Keratinocyte (primary cell): Measurements from ENCODE around the gene AGAP1. TPM values are rescaled to one million over a fixed set of nuclear protein-coding genes. Genes with fewer than 3 reads are reported as not detected.

Experiments
- DNase-seq: peaks from one replicate; pipeline ENCODE4 v3.0.0-alpha.2; 2011; ENCODE audit warnings: low read depth, missing footprints, low spot score
- FAIRE-seq: peaks from 2 replicates; lab custom pipeline; 2011; peaks lifted over from hg19 to GRCh38; lab: Jason Lieb, UNC
- H2AFZ ChIP-seq: 2 replicates; pipeline ENCODE4 v1.6.0; 2012; ENCODE audit warnings: low read length, control low read depth, inconsistent platforms; ENCODE audit not compliant: control insufficient read depth
- H3K27ac ChIP-seq: 2 replicates; pipeline ENCODE4 v1.5.1; 2011; ENCODE audit warnings: low read length; ENCODE audit not compliant: control insufficient read depth, insufficient read depth
- H3K27me3 ChIP-seq: 3 replicates; pipeline ENCODE4 v1.6.0; 2011; ENCODE audit warnings: low read length; ENCODE audit not compliant: control insufficient read depth, insufficient read depth; ENCODE audit errors: extremely low read depth
- H3K36me3 ChIP-seq, 2 experiments: 2 replicates in 1 of 2; 3 replicates in 1 of 2; pipeline ENCODE4 v1.5.1; 2011; ENCODE audit warnings: low read length in 2 of 2, mild to moderate bottlenecking in 1 of 2; ENCODE audit not compliant: control insufficient read depth in 2 of 2, insufficient read depth in 2 of 2; ENCODE audit errors: extremely low read depth in 1 of 2
- H3K4me1 ChIP-seq: 3 replicates; pipeline ENCODE4 v1.5.1; 2011; ENCODE audit warnings: low read length; ENCODE audit not compliant: control insufficient read depth, insufficient read depth; ENCODE audit errors: extremely low read depth
- H3K4me2 ChIP-seq: 3 replicates; pipeline ENCODE4 v1.6.0; 2011; ENCODE audit warnings: low read depth, low read length; ENCODE audit not compliant: control insufficient read depth, insufficient read depth; ENCODE audit errors: extremely low read depth
- H3K4me3 ChIP-seq, 3 experiments: fragments of 200-600 bp in 1 of 3; sonication (generic) in 1 of 3; 2 replicates in 2 of 3; 3 replicates in 1 of 3; pipeline ENCODE4 v1.5.1; 2011 to 2016; ENCODE audit warnings: low read length in 3 of 3, mild to moderate bottlenecking in 3 of 3, control low read depth in 2 of 3, inconsistent platforms in 1 of 3, low read depth in 1 of 3, mixed read lengths in 1 of 3, mixed run types in 1 of 3, moderate library complexity in 1 of 3; ENCODE audit not compliant: control insufficient read depth in 2 of 3, insufficient read depth in 2 of 3; ENCODE audit errors: extremely low read depth in 1 of 3
- H3K79me2 ChIP-seq: 2 replicates; pipeline ENCODE4 v1.6.0; 2012; ENCODE audit warnings: low read length; ENCODE audit not compliant: control insufficient read depth, insufficient read depth
- H3K9ac ChIP-seq: 3 replicates; pipeline ENCODE4 v1.6.0; 2011; ENCODE audit warnings: low read length; ENCODE audit not compliant: control insufficient read depth, insufficient read depth; ENCODE audit errors: extremely low read depth
- H3K9me1 ChIP-seq: 3 replicates; pipeline ENCODE4 v1.6.0; 2011; ENCODE audit warnings: low read length; ENCODE audit not compliant: control insufficient read depth, insufficient read depth; ENCODE audit errors: extremely low read depth
- H3K9me3 ChIP-seq: 2 replicates; pipeline ENCODE4 v1.5.1; 2012; ENCODE audit warnings: low read depth, low read length; ENCODE audit not compliant: control insufficient read depth
- H4K20me1 ChIP-seq: 3 replicates; pipeline ENCODE4 v1.6.0; 2011; ENCODE audit warnings: low read length; ENCODE audit not compliant: control insufficient read depth, insufficient read depth; ENCODE audit errors: extremely low read depth
- CTCF ChIP-seq, 3 experiments: IDR thresholded peaks in 1 of 3; conservative IDR thresholded peaks in 1 of 3; optimal IDR thresholded peaks in 1 of 3; 2 replicates in 2 of 3; 3 replicates in 1 of 3; pipeline versions ENCODE3 to v1.5.1; 2011; ENCODE audit warnings: low read length in 3 of 3, mild to moderate bottlenecking in 3 of 3, moderate library complexity in 2 of 3, control low read depth in 1 of 3, inconsistent platforms in 1 of 3; ENCODE audit not compliant: insufficient read depth in 2 of 3; ENCODE audit errors: extremely low read depth in 1 of 3
- EZH2 ChIP-seq: IDR thresholded peaks from one replicate; pipeline ENCODE4 v1.6.1; 2012; ENCODE audit warnings: inconsistent platforms, mild to moderate bottlenecking, low read length, moderate library complexity
- dilution Hi-C: fragments of 300-500 bp; cut with MboI; formaldehyde crosslinking; loops from one replicate; pipeline ENCODE4 v1.7.0; 2020; ENCODE audit warnings: low sequenced_read_pairs; ENCODE audit not compliant: extremely low pct_ligation_motif_present
- polyA plus RNA-seq, 5 experiments: library from polyadenylated mRNA; depleted of rRNA in 3 of 5; stranded (reverse) in 3 of 5; stranded (forward) in 1 of 5; unstranded in 1 of 5; fragments of >200 nt; gene quantifications; 1 replicate in 1 of 5; 2 replicates in 3 of 5; 3 replicates in 1 of 5; pipeline versions ENCODE4 v1.2.1 to v1.2.3, GENCODE V29; 2011 to 2012; ENCODE audit warnings: missing spikeins in 2 of 5, low read depth in 1 of 5, low replicate concordance in 1 of 5

AGAP1 gene
- polyA plus RNA-seq, 1 donor (not counting 4 experiments of a cell fraction or from before 2014, with no cell fraction given), result 12.6 TPM

- H3K9me3 ChIP-seq, result no peaks in the 10 kb centered on the region
- H3K4me3 ChIP-seq, result no peak overlapping the region
- no peaks in the 10 kb centered on the region for H3K36me3 ChIP-seq
- no peak for TF ChIP-seq CTCF (optimal IDR thresholded peaks at IDR 0.05 in 1 of 3, IDR thresholded peaks at IDR 0.05 in 1 of 3, conservative IDR thresholded peaks at IDR 0.05 in 1 of 3; ENCODE audit: extremely low read depth in 1 of 3, insufficient read depth in 2 of 3, low read length in 3 of 3)
- no peak for TF ChIP-seq EZH2
- no peak overlapping the region for H2AFZ ChIP-seq
- peaks cover 16% of the 10 kb centered on the region for H4K20me1 ChIP-seq
- peaks cover 34% of the 10 kb centered on the region for H3K79me2 ChIP-seq
- no peak overlapping the region for H3K9ac ChIP-seq
- no peak for DNase-seq
- no peaks in the 10 kb centered on the region for H3K27me3 ChIP-seq
- H3K27ac ChIP-seq, result no peak overlapping the region
- H3K4me1 ChIP-seq, result peaks cover 15% of the 10 kb centered on the region
- no peaks in the 10 kb centered on the region for H3K9me1 ChIP-seq
- H3K4me2 ChIP-seq, result no peak overlapping the region
- FAIRE-seq, result no peak
- dilution Hi-C loops, result no loop called here
Observed at GRCh38 chr2:235537587-235537986, 43.7 kb downstream of the AGAP1 start.

- Histone ChIP-seq H3K27me3 (no peaks in the 10 kb centered on the region), H3K4me1 (peaks cover 18% of the 10 kb centered on the region), H3K4me3 (no peak overlapping the region), H3K36me3 (no peaks in the 10 kb centered on the region), H3K9me3 (no peaks in the 10 kb centered on the region), H2AFZ (no peak overlapping the region), H3K9ac (no peak overlapping the region), H3K79me2 (peaks cover 32% of the 10 kb centered on the region), H3K27ac (no peak overlapping the region), H3K4me2 (no peak overlapping the region), H4K20me1 (peaks cover 13% of the 10 kb centered on the region), H3K9me1 (no peaks in the 10 kb centered on the region)
- DNase-seq, result no peak
- TF ChIP-seq EZH2 (no peak), CTCF (optimal IDR thresholded peaks at IDR 0.05 in 1 of 3, IDR thresholded peaks at IDR 0.05 in 1 of 3, conservative IDR thresholded peaks at IDR 0.05 in 1 of 3; ENCODE audit: extremely low read depth in 1 of 3, insufficient read depth in 2 of 3, low read length in 3 of 3) (no peak)
- dilution Hi-C loops, result no loop called here
- FAIRE-seq, result no peak
Observed at GRCh38 chr2:235538144-235538639, 44.3 kb downstream of the AGAP1 start.
